Coronary artery (tissue), 2 donors: ENCODE measurements around the gene CAMTA1.
A peak's percentile ranks its signal among the peaks of the same experiment; 100 is the strongest.

Experiments
- DNase-seq: peaks from one replicate; pipeline ENCODE4 v3.0.0-alpha.2; 2017; ENCODE audit warnings: low spot score
- H3K27ac ChIP-seq, 2 donors: fragments of 200-600 bp; sonication (generic); one replicate each; pipeline ENCODE4 v1.5.1; 2016 to 2019
- H3K4me3 ChIP-seq: fragments of 200-600 bp; sonication (generic); 2 replicates; pipeline ENCODE4 v1.5.1; 2016; ENCODE audit warnings: mild to moderate bottlenecking, moderate library complexity
- CTCF ChIP-seq: fragments of 200-600 bp; sonication (generic); IDR thresholded peaks from one replicate; pipeline ENCODE4 v1.5.1; 2019; ENCODE audit warnings: antibody characterized with exemption

CAMTA1 gene

GRCh38 chr1:6782151-6782550 is 3.1 kb upstream of the CAMTA1 start:
- Histone ChIP-seq H3K4me3 (no peak overlapping the region), H3K27ac (no peak overlapping the region)
- TF ChIP-seq CTCF: no peak
- no peak for DNase-seq

DNA sequence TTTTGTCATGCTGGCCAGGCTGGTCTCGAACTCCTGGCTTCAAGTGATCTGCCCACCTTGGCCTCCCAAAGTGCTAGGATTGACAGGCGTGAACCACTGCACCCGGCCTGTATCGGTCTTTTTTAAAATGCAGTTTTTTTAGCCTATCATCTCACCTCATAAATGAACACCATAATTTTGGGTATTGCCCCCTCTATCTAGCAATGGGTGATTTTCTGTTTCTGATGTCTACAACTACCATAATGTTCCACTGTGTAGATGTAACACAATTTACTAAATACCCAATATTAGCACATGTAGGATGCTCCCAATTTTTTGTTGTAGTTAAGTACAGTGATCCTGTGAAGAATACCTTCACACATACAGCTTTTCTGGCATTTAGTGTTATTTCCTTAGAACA is 2.0 kb upstream of the CAMTA1 start:
- DNase-seq: no peak
- Histone ChIP-seq H3K27ac (peak overlapping the region in 1 of 2 donors; percentile 100), H3K4me3 (peak overlapping the region; percentile 92)
- no peak for TF ChIP-seq CTCF

DNA sequence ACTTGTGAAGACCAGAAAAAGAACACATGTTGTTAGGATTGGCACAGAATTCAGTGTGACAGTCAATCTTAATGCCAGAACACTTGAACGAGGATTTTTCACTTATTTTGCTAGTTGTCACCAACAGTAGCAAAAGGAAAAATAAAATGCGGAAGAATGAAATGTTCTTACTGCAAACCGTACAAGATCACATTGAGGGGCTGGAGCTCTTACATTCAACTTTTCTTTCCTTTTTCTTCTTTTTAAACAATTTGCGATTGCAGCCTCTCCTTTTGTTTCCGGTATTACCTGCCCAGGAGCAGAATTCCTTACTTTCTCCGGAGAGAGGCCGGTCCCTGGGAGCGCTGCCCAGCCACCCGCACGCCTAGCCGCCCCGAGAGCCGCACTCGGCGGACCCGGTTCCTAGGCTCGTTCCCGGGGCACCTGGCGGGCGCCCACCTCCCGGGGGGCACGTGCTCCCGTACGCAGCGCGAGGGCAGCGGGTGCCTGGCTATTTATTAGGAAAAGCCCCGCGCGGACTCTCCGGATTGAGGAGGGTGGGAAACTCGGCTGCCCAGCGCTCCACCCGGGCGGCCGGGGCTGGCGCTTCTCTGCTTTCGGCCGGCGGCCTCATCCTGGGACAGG is 1.2 kb upstream of the CAMTA1 start:
- Histone ChIP-seq H3K27ac (peak overlapping the region; percentile 99 to 100), H3K4me3 (peak overlapping the region; percentile 92)
- DNase-seq: no peak
- no peak for TF ChIP-seq CTCF

DNA sequence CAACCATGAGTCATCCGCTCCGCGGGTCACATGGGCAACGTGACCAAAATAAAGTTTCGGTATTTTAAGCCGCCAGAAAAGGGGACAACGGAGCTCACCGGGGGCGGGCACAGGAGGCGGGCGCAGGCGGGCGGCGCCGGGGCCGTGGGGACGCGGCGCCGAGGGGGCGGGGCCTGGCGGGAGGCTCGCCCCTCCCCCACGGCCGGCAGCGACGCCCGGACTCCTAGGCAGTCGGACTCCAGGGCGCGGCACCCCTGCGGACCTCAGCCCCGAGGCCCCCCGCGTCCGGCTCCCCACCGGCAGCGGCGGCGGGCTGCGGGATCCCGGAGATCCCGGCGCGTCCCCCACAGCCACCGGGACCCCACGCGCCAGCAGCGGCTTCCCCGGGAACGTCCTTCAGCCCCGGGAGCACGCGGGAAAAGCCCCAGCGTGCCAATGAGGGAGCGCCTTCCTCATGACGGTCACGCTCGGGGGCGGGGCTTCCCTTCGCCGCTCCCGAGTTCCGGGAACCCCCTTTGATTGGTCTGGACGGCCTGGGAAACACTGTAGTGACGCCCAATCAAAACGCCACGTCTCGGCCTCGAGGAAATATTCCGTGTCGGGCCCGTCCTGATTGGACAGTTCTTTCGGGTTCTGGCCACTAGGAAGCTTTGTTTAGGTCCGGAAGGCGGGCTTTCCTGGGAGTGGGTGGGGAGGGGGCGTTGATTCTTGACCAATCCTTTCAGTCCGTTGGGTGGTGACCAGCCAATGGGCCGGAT is 515 bp upstream of the CAMTA1 start:
- Histone ChIP-seq H3K4me3 (peak overlapping the region; percentile 94), H3K27ac (peak overlapping the region; percentile 99 to 100)
- DNase-seq: peak; percentile 100
- no peak for TF ChIP-seq CTCF

DNA sequence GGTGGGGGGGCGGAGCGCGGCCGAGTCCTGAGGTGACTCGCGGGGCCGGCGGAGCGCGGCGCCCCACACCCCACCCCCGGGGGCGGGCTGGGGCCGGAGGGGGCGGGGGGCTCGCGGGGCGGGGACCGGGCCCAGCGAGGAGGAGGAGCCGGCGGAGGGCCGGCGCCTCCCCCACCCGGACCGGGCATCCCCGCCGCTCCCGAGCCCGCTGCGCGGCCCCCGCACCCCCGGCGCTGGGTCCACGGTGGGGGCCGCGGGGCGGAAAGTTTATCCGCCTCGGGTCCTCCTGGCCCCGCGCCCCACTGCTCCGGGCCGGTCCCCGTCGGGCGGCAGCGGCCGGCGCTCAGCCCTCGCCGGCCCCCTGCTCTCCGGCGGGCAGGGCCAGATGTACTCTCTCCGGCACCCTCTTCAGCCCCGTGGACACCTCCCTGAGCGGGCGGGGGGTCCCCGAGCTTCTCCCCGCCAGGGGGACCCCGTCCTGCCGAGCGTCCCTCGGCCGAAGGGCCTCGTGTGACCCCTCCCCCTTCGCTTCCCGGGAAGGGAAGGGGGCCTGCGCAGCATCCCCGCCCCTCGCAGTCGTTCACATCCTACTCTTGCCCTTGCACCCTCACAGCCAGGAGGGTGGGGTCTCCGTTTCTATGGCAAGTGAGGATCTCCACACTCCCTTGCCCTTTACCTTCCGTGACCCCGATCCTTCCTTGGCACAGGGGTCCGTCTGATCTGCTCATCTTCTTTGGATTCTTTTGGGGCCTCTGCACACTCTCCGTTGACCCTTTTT is 663 bp downstream of the CAMTA1 start:
- DNase-seq: no peak
- TF ChIP-seq CTCF: no peak
- peak overlapping the region; percentile 86 to 99 for H3K27ac ChIP-seq

DNA sequence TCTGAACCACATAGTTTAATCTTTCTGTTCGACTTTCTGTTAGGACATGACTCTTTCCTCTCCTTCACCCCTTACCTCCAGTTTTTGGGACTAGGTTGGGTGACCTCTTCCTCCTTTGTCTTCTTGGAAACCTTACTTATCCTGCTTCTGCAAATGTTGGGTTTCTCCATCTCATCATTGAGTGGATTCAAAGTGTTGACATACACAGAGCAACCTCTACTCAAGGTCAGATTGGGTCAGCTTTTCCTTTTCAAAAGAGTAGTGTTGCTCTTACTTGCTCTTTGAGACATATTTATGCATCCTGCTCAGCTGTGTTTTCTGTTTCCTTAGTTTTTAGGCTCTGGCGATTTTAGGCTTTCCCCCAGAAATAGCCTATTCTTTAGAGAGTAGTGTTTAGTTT is 3.7 kb downstream of the CAMTA1 start:
- Histone ChIP-seq H3K27ac (no peak overlapping the region), H3K4me3 (no peak overlapping the region)
- TF ChIP-seq CTCF: no peak
- no peak for DNase-seq

More for the DNA sequence above, 663 bp downstream of the CAMTA1 start:
- H3K4me3 ChIP-seq: peak overlapping the region; percentile 94
